ENCODE results near the gene GPATCH8. TPM values are rescaled to one million over a fixed set of nuclear protein-coding genes. Genes with fewer than 3 reads are reported as not detected.

Gene GPATCH8
- total RNA-seq, 1 donor from 2014 or later = 16.6 TPM

GRCh38 chr17:44432254-44433157 is 70.7 kb downstream of the GPATCH8 start:
- peaks cover 72% of the 10 kb centered on the region for H3K36me3 ChIP-seq
- H3K9me3 ChIP-seq (replicated peaks) = no peaks in the 10 kb centered on the region
- TF ChIP-seq, protein P1, sequence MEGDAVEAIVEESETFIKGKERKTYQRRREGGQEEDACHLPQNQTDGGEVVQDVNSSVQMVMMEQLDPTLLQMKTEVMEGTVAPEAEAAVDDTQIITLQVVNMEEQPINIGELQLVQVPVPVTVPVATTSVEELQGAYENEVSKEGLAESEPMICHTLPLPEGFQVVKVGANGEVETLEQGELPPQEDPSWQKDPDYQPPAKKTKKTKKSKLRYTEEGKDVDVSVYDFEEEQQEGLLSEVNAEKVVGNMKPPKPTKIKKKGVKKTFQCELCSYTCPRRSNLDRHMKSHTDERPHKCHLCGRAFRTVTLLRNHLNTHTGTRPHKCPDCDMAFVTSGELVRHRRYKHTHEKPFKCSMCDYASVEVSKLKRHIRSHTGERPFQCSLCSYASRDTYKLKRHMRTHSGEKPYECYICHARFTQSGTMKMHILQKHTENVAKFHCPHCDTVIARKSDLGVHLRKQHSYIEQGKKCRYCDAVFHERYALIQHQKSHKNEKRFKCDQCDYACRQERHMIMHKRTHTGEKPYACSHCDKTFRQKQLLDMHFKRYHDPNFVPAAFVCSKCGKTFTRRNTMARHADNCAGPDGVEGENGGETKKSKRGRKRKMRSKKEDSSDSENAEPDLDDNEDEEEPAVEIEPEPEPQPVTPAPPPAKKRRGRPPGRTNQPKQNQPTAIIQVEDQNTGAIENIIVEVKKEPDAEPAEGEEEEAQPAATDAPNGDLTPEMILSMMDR (IDR thresholded peaks at IDR 0.05; ENCODE audit: borderline replicate concordance) = no peak
- H3K4me1 ChIP-seq = no peaks in the 10 kb centered on the region
- H3K27ac ChIP-seq (replicated peaks) = no peak overlapping the region
- H3K4me3 ChIP-seq = no peak overlapping the region
- DNase-seq = no peak
- no peaks in the 10 kb centered on the region for H3K27me3 ChIP-seq (ENCODE audit: low read depth)
- intact Hi-C loops (cut with micrococcal nuclease) = no loop called here

DNA sequence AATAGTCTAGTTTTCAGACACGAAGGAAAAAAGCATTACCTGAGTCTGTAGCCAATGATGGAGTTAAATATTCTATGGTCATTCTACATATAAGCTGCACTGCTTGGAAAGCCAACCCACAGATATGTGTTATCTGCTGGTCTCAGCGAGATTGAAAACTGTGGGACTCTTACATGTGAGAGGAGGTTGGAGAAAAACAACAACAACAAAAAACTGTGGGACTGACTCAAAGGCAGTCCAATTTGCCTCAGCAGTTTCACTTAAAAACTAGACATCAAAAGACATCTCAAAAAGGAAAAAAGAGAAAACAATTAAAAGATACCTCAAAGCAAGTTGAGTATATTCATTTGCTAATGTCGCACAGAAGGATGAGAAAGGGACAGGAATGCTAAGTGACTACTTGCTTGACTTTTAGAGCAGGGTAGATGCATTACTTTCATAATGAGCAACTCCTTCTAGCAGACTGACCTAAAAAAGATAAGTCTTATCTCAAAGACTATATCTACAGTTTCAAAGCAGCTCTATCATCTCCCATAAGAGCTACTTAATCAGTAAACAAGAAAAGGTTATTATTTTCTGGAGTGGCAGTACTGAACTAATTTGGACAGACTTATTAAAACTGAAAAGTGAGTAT is 78.3 kb downstream of the GPATCH8 start:
- DNase-seq = no peak
- Histone ChIP-seq H3K9me3 (replicated peaks) (no peaks in the 10 kb centered on the region), H3K27ac (replicated peaks) (no peak overlapping the region), H3K36me3 (peaks cover 72% of the 10 kb centered on the region), H3K4me3 (no peak overlapping the region), H3K27me3 (ENCODE audit: low read depth) (no peaks in the 10 kb centered on the region), H3K4me1 (no peaks in the 10 kb centered on the region)
- TF ChIP-seq, protein P1 (IDR thresholded peaks at IDR 0.05; ENCODE audit: borderline replicate concordance) = no peak
- intact Hi-C loops (cut with micrococcal nuclease) = no loop called here

DNA sequence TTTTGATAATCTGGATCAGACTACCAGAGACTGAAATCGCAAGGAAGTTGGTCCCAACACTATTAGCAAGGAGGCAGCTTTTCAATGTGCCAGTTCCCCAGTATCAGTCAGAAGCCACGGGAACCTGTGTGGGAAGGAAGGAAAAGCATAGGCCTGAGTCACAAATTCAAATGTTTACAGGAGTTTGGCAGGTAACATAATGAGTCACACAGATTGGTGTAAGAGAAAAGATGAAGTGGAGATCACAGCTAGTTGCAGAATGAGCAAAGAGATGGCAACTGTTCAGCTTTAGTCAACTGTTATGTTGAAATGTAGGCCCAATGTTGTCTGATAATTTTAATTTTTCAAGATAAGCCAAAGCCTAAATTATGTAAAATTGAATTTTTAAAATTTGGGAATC is 85.7 kb downstream of the GPATCH8 start:
- TF ChIP-seq, protein P1 (IDR thresholded peaks at IDR 0.05; ENCODE audit: borderline replicate concordance) = no peak

GRCh38 chr17:44416558-44417289 is 86.5 kb downstream of the GPATCH8 start:
- no peak overlapping the region for H3K4me3 ChIP-seq
- intact Hi-C loops (cut with micrococcal nuclease) = no loop called here

More for the DNA sequence above, 85.7 kb downstream of the GPATCH8 start:
- H3K36me3 ChIP-seq = peaks cover 64% of the 10 kb centered on the region
- H3K4me1 ChIP-seq = no peaks in the 10 kb centered on the region
- no peaks in the 10 kb centered on the region for H3K27me3 ChIP-seq (ENCODE audit: low read depth)
- no peak overlapping the region for H3K4me3 ChIP-seq
- no peaks in the 10 kb centered on the region for H3K9me3 ChIP-seq (replicated peaks)
- DNase-seq = no peak
- intact Hi-C loops (cut with micrococcal nuclease) = no loop called here
- no peak overlapping the region for H3K27ac ChIP-seq (replicated peaks)

More at GRCh38 chr17:44416558-44417289, 86.5 kb downstream of the GPATCH8 start:
- Histone ChIP-seq H3K36me3 (peaks cover 56% of the 10 kb centered on the region), H3K4me1 (no peaks in the 10 kb centered on the region), H3K9me3 (replicated peaks) (no peaks in the 10 kb centered on the region), H3K27ac (replicated peaks) (no peak overlapping the region), H3K27me3 (ENCODE audit: low read depth) (no peaks in the 10 kb centered on the region)
- no peak for DNase-seq
- TF ChIP-seq, protein P1 (IDR thresholded peaks at IDR 0.05; ENCODE audit: borderline replicate concordance) = no peak

All from left ventricle myocardium inferior (tissue), 1 donor.